AG09309 (cell line): ENCODE measurements around the gene SGK1.

Experiments used
- DNase-seq: peaks from one replicate; pipeline ENCODE4 v3.0.0-alpha.2; 2010; ENCODE audit warnings: low read depth
- H3K4me3 ChIP-seq: 2 replicates; pipeline ENCODE4 v1.5.1; 2011; ENCODE audit warnings: mild to moderate bottlenecking, low read depth, low read length, moderate library complexity; ENCODE audit not compliant: control insufficient read depth
- CTCF ChIP-seq: IDR thresholded peaks from 2 replicates; pipeline ENCODE4 v1.5.1; 2011; ENCODE audit warnings: mild to moderate bottlenecking, low read depth, low read length, inconsistent platforms; ENCODE audit not compliant: insufficient read depth, control insufficient read depth; ENCODE audit errors: missing control alignments

Gene SGK1

GRCh38 chr6:134172706-134173365 lies 145.1 kb downstream of the SGK1 start:
- H3K4me3 ChIP-seq: peak overlapping the region; percentile 63
- TF ChIP-seq CTCF: no peak
- no peak for DNase-seq

GRCh38 chr6:134172020-134172705 lies 145.7 kb downstream of the SGK1 start:
- DNase-seq: no peak
- TF ChIP-seq CTCF: no peak
- H3K4me3 ChIP-seq: peak overlapping the region; percentile 63

- TF ChIP-seq CTCF: no peak
- no peak for DNase-seq
- peak overlapping the region; percentile 24 for H3K4me3 ChIP-seq
These were observed 146.4 kb downstream of the SGK1 start for GRCh38 chr6:134171517-134171916.

GRCh38 chr6:134170844-134171243 lies 147.1 kb downstream of the SGK1 start:
- peak overlapping the region; percentile 24 for H3K4me3 ChIP-seq
- no peak for DNase-seq
- peak; percentile 17 for TF ChIP-seq CTCF

- TF ChIP-seq CTCF: no peak
- no peak for DNase-seq
- H3K4me3 ChIP-seq: peak overlapping the region; percentile 27
These were observed 147.9 kb downstream of the SGK1 start for GRCh38 chr6:134169871-134170486.

- DNase-seq: no peak
- no peak for TF ChIP-seq CTCF
- no peak overlapping the region for H3K4me3 ChIP-seq
These were observed 149.2 kb downstream of the SGK1 start for GRCh38 chr6:134168590-134169208.
